Measurements from ENCODE around the gene ARL14EPL.

Gene ARL14EPL

GRCh38 chr5:116044073-116044472 lies 11.8 kb downstream of the ARL14EPL start:
- no peak overlapping the region for H3K27ac ChIP-seq (ENCODE audit: poor library complexity, severe bottlenecking)
- H3K27me3 ChIP-seq (ENCODE audit: insufficient read depth, poor library complexity, severe bottlenecking): peaks cover 11% of the 10 kb centered on the region
- H3K9me3 ChIP-seq (ENCODE audit: severe bottlenecking): no peaks in the 10 kb centered on the region
- H3K4me3 ChIP-seq (ENCODE audit: severe bottlenecking): no peak overlapping the region
- DNase-seq (ENCODE audit: low spot score): no peak
- no peak for ATAC-seq (ENCODE audit: low read depth)
- H3K36me3 ChIP-seq (ENCODE audit: low read depth): no peaks in the 10 kb centered on the region
- TF ChIP-seq CTCF (IDR thresholded peaks at IDR 0.05; ENCODE audit: poor library complexity, severe bottlenecking): no peak
- H3K4me1 ChIP-seq (ENCODE audit: insufficient read depth, poor library complexity, severe bottlenecking): no peaks in the 10 kb centered on the region

- Histone ChIP-seq H3K27me3 (ENCODE audit: insufficient read depth, poor library complexity, severe bottlenecking) (peaks cover 4% of the 10 kb centered on the region), H3K36me3 (ENCODE audit: low read depth) (no peaks in the 10 kb centered on the region), H3K4me3 (ENCODE audit: severe bottlenecking) (no peak overlapping the region), H3K27ac (ENCODE audit: poor library complexity, severe bottlenecking) (no peak overlapping the region), H3K4me1 (ENCODE audit: insufficient read depth, poor library complexity, severe bottlenecking) (no peaks in the 10 kb centered on the region), H3K9me3 (ENCODE audit: severe bottlenecking) (no peaks in the 10 kb centered on the region)
- DNase-seq (ENCODE audit: low spot score) (no peak), ATAC-seq (ENCODE audit: low read depth) (no peak)
- no peak for TF ChIP-seq CTCF (IDR thresholded peaks at IDR 0.05; ENCODE audit: poor library complexity, severe bottlenecking)
Observed at GRCh38 chr5:116045821-116046220, 13.5 kb downstream of the ARL14EPL start.

- H3K9me3 ChIP-seq (ENCODE audit: severe bottlenecking): no peaks in the 10 kb centered on the region
- no peak overlapping the region for H3K27ac ChIP-seq (ENCODE audit: poor library complexity, severe bottlenecking)
- DNase-seq (ENCODE audit: low spot score) (no peak), ATAC-seq (ENCODE audit: low read depth) (no peak)
- H3K4me1 ChIP-seq (ENCODE audit: insufficient read depth, poor library complexity, severe bottlenecking): no peaks in the 10 kb centered on the region
- H3K4me3 ChIP-seq (ENCODE audit: severe bottlenecking): no peak overlapping the region
- TF ChIP-seq CTCF (IDR thresholded peaks at IDR 0.05; ENCODE audit: poor library complexity, severe bottlenecking): no peak
- no peaks in the 10 kb centered on the region for H3K36me3 ChIP-seq (ENCODE audit: low read depth)
- H3K27me3 ChIP-seq (ENCODE audit: insufficient read depth, poor library complexity, severe bottlenecking): peaks cover 4% of the 10 kb centered on the region
Observed at GRCh38 chr5:116046261-116046660, 14.0 kb downstream of the ARL14EPL start.

- peaks cover 4% of the 10 kb centered on the region for H3K27me3 ChIP-seq (ENCODE audit: insufficient read depth, poor library complexity, severe bottlenecking)
- no peaks in the 10 kb centered on the region for H3K36me3 ChIP-seq (ENCODE audit: low read depth)
- ATAC-seq (ENCODE audit: low read depth): no peak
- H3K4me1 ChIP-seq (ENCODE audit: insufficient read depth, poor library complexity, severe bottlenecking): no peaks in the 10 kb centered on the region
- no peak overlapping the region for H3K27ac ChIP-seq (ENCODE audit: poor library complexity, severe bottlenecking)
- DNase-seq (ENCODE audit: low spot score): no peak
- no peak overlapping the region for H3K4me3 ChIP-seq (ENCODE audit: severe bottlenecking)
- TF ChIP-seq CTCF (IDR thresholded peaks at IDR 0.05; ENCODE audit: poor library complexity, severe bottlenecking): no peak
- H3K9me3 ChIP-seq (ENCODE audit: severe bottlenecking): no peaks in the 10 kb centered on the region
Observed at GRCh38 chr5:116046823-116047222, 14.6 kb downstream of the ARL14EPL start.

- no peak for TF ChIP-seq CTCF (IDR thresholded peaks at IDR 0.05; ENCODE audit: poor library complexity, severe bottlenecking)
- H3K36me3 ChIP-seq (ENCODE audit: low read depth): no peaks in the 10 kb centered on the region
- peaks cover 54% of the 10 kb centered on the region for H3K27me3 ChIP-seq (ENCODE audit: insufficient read depth, poor library complexity, severe bottlenecking)
- H3K27ac ChIP-seq (ENCODE audit: poor library complexity, severe bottlenecking): no peak overlapping the region
- H3K4me3 ChIP-seq (ENCODE audit: severe bottlenecking): no peak overlapping the region
- ATAC-seq (ENCODE audit: low read depth) (no peak), DNase-seq (ENCODE audit: low spot score) (no peak)
- H3K4me1 ChIP-seq (ENCODE audit: insufficient read depth, poor library complexity, severe bottlenecking): no peaks in the 10 kb centered on the region
- H3K9me3 ChIP-seq (ENCODE audit: severe bottlenecking): no peaks in the 10 kb centered on the region
Observed at GRCh38 chr5:116058346-116058936, 26.2 kb downstream of the ARL14EPL start.

Measured in RWPE2 (cell line).